ENCODE measurements around the gene CXCL16.

CXCL16 gene

GRCh38 chr17:4711661-4712181 lies 28.0 kb downstream of the CXCL16 start:
- ATAC-seq = no peak
- TF ChIP-seq ARNTL (CRISPR knock-in tag; IDR thresholded peaks at IDR 0.05; ENCODE audit: borderline replicate concordance, low read depth) (no peak), GLIS3 (CRISPR knock-in tag; IDR thresholded peaks at IDR 0.05) (no peak), POU6F1 (CRISPR knock-in tag; IDR thresholded peaks at IDR 0.05; ENCODE audit: borderline replicate concordance, low read depth) (no peak), ZNF8 (CRISPR knock-in tag; IDR thresholded peaks at IDR 0.05) (no peak), ZFP3 (CRISPR knock-in tag; IDR thresholded peaks at IDR 0.05) (no peak), SNAI2 (CRISPR knock-in tag; IDR thresholded peaks at IDR 0.05) (no peak), ESRRG (CRISPR knock-in tag; IDR thresholded peaks at IDR 0.05) (no peak), TSHZ2 (CRISPR knock-in tag; IDR thresholded peaks at IDR 0.05) (no peak), ISL1 (CRISPR knock-in tag; IDR thresholded peaks at IDR 0.05) (no peak), CSDC2 (CRISPR knock-in tag; IDR thresholded peaks at IDR 0.05) (no peak), PPARA (CRISPR knock-in tag; IDR thresholded peaks at IDR 0.05; ENCODE audit: borderline replicate concordance) (no peak), BACH2 (CRISPR knock-in tag; IDR thresholded peaks at IDR 0.05; ENCODE audit: borderline replicate concordance) (no peak), TOX (CRISPR knock-in tag; IDR thresholded peaks at IDR 0.05; ENCODE audit: borderline replicate concordance) (no peak), OSR1 (CRISPR knock-in tag; IDR thresholded peaks at IDR 0.05) (no peak), ZC3H10 (CRISPR knock-in tag; IDR thresholded peaks at IDR 0.05) (no peak), ZNF565 (CRISPR knock-in tag; conservative IDR thresholded peaks at IDR 0.05; ENCODE audit: low read depth) (no peak), TCF4 (CRISPR knock-in tag; IDR thresholded peaks at IDR 0.05; ENCODE audit: borderline replicate concordance) (no peak), RARB (CRISPR knock-in tag; IDR thresholded peaks at IDR 0.05) (no peak), ZFP30 (CRISPR knock-in tag; IDR thresholded peaks at IDR 0.05) (no peak)
- TF ChIP-seq, protein P1, sequence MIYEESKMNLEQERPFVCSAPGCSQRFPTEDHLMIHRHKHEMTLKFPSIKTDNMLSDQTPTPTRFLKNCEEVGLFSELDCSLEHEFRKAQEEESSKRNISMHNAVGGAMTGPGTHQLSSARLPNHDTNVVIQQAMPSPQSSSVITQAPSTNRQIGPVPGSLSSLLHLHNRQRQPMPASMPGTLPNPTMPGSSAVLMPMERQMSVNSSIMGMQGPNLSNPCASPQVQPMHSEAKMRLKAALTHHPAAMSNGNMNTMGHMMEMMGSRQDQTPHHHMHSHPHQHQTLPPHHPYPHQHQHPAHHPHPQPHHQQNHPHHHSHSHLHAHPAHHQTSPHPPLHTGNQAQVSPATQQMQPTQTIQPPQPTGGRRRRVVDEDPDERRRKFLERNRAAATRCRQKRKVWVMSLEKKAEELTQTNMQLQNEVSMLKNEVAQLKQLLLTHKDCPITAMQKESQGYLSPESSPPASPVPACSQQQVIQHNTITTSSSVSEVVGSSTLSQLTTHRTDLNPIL (CRISPR knock-in tag; IDR thresholded peaks at IDR 0.05; ENCODE audit: low read depth) = no peak

DNA sequence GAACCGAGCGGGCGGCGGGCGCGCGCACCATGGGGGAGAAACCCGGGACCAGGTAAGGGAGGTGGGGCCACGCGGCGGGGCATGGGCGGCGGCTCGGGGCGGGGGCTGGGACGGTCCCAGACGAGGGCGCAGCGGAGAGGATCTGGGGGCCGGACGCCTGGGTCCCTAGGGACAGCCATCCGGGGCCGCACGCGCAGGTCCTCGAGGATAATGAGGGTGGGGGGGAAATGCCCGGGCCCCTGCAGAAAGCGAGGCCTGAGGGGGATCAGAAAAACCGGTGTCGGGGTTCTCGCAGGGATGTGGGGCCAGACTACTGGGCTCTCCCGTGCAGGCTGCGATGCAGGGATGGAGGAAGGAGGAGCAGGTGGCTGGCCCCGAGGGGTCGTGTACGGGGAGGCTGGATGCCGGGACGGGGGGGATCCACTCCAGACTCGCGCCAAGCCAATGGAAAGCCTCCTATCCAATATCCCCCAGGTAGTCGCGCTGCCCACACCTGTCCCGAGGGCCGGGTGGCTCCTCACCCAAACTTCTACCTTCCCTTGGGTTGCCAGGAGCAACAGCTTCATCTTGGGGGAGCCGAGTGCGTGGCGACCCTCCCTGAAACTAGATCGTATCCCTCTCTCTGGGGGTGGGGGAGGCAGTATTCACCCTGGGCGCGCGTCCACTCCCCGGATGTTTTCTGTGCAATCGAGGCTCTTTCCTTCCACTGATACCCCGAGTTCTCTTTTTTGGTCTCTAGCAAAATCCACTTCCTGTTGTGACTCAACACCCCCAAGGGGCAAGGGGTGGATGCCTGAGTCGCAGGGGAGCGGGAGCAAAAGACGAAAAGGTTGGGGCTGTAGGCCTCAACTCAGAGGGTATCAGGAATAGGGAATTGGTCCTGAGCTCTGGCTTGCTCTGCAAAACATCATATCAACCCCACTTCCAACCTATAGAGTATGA lies 28.8 kb downstream of the CXCL16 start:
- no peak for TF ChIP-seq POU6F1 (CRISPR knock-in tag; IDR thresholded peaks at IDR 0.05; ENCODE audit: borderline replicate concordance, low read depth)
- no peak for TF ChIP-seq PPARA (CRISPR knock-in tag; IDR thresholded peaks at IDR 0.05; ENCODE audit: borderline replicate concordance)
- TF ChIP-seq, protein P2, sequence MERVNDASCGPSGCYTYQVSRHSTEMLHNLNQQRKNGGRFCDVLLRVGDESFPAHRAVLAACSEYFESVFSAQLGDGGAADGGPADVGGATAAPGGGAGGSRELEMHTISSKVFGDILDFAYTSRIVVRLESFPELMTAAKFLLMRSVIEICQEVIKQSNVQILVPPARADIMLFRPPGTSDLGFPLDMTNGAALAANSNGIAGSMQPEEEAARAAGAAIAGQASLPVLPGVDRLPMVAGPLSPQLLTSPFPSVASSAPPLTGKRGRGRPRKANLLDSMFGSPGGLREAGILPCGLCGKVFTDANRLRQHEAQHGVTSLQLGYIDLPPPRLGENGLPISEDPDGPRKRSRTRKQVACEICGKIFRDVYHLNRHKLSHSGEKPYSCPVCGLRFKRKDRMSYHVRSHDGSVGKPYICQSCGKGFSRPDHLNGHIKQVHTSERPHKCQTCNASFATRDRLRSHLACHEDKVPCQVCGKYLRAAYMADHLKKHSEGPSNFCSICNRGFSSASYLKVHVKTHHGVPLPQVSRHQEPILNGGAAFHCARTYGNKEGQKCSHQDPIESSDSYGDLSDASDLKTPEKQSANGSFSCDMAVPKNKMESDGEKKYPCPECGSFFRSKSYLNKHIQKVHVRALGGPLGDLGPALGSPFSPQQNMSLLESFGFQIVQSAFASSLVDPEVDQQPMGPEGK (CRISPR knock-in tag; IDR thresholded peaks at IDR 0.05; ENCODE audit: borderline replicate concordance) = no peak
- TF ChIP-seq ZNF565 (CRISPR knock-in tag; conservative IDR thresholded peaks at IDR 0.05; ENCODE audit: low read depth) = no peak
- no peak for TF ChIP-seq GLIS3 (CRISPR knock-in tag; IDR thresholded peaks at IDR 0.05)
- TF ChIP-seq ISL1 (CRISPR knock-in tag; IDR thresholded peaks at IDR 0.05) = no peak
- TF ChIP-seq ZFP30 (CRISPR knock-in tag; IDR thresholded peaks at IDR 0.05) = no peak
- ATAC-seq = peak; percentile 3; the same call in 1 of the 3 replicates

Data from SK-N-SH treated with all-trans-retinoic acid at 6 μM for 48 hours (cell line).